Activated CD4-positive, alpha-beta memory T cell treated with anti-CD3 and anti-CD28 coated beads for 36 hours (primary cell): Measurements from ENCODE around the gene SMYD3. TPM values are rescaled to one million over a fixed set of nuclear protein-coding genes. Genes with fewer than 3 reads are reported as not detected.
"Not testable (repeated sequence)": the region's sequence is repeated elsewhere in the genome, so short reads cannot be mapped to it uniquely, and the experiment has no call there.

Experiments
- CTCF ChIA-PET: fragments of 350-600 bp; sonication (Branson Sonifier 250); formaldehyde crosslinking; loops from one replicate; lab custom pipeline; 2021; ENCODE audit warnings: antibody characterized with exemption, inconsistent platforms; lab: Charles Lee
- POLR2A ChIA-PET: fragments of 350-600 bp; sonication (Branson Sonifier 250); formaldehyde crosslinking; loops from one replicate; lab custom pipeline; 2021; ENCODE audit warnings: antibody characterized with exemption; lab: Charles Lee
- DNase-seq: peaks from one replicate; pipeline ENCODE4 v3.0.0-alpha.2; 2020
- H3K27ac Mint-ChIP-seq: one replicate; pipeline ENCODE4 v1.8.0; 2021; ENCODE audit warnings: mixed read lengths
- H3K27me3 Mint-ChIP-seq: one replicate; pipeline ENCODE4 v1.8.0; 2021; ENCODE audit warnings: mixed read lengths
- H3K36me3 Mint-ChIP-seq: one replicate; pipeline ENCODE4 v1.8.0; 2021; ENCODE audit warnings: mixed read lengths
- H3K4me1 Mint-ChIP-seq: one replicate; pipeline ENCODE4 v1.8.0; 2021; ENCODE audit warnings: low read depth, mixed read lengths
- H3K4me3 Mint-ChIP-seq: one replicate; pipeline ENCODE4 v1.8.0; 2021; ENCODE audit warnings: mild to moderate bottlenecking, mixed read lengths
- H3K9me3 Mint-ChIP-seq: one replicate; pipeline ENCODE4 v1.8.0; 2021; ENCODE audit warnings: mixed read lengths
- intact Hi-C: fragments of 100-400 bp; cut with micrococcal nuclease; formaldehyde crosslinking; loops from one replicate; pipeline ENCODE4 v1.15.1; 2023
- total RNA-seq, 2 experiments: library from RNA; stranded (reverse); gene quantifications; one replicate each; pipeline ENCODE4 v1.2.3, GENCODE V29; 2021

Gene SMYD3
- total RNA-seq, 2 experiments from 2014 or later, result 16.6 to 20.2 TPM

DNA sequence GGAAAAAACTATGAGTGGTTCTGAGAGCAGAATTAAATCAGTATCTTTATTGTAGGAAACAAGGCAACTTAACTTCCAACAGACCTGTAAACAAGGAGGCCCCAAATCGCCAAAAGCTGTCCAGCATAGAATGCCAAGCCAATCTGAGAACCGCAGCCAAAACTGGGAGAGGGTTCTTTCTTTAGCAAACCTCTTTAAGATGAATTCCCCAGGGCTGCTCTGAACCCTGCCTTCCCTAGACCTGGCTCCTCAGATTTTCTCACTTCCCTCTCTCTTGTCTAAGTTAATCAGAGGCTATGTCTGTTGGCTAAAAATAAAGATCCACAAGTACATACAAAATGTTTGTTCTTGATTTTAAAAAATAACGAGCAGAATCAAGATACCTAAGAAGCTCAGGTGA is 141.4 kb downstream of the SMYD3 start:
- H3K4me1 Mint-ChIP-seq, result peaks cover 20% of the 10 kb centered on the region
- H3K27ac Mint-ChIP-seq, result no peak overlapping the region
- H3K9me3 Mint-ChIP-seq, result peaks cover 9% of the 10 kb centered on the region
- intact Hi-C loops, result no loop called here
- DNase-seq, result no peak
- POLR2A ChIA-PET, result no interaction called here
- no peaks in the 10 kb centered on the region for H3K27me3 Mint-ChIP-seq
- CTCF ChIA-PET, result no interaction called here
- H3K36me3 Mint-ChIP-seq, result peaks cover 13% of the 10 kb centered on the region
- no peak overlapping the region for H3K4me3 Mint-ChIP-seq

DNA sequence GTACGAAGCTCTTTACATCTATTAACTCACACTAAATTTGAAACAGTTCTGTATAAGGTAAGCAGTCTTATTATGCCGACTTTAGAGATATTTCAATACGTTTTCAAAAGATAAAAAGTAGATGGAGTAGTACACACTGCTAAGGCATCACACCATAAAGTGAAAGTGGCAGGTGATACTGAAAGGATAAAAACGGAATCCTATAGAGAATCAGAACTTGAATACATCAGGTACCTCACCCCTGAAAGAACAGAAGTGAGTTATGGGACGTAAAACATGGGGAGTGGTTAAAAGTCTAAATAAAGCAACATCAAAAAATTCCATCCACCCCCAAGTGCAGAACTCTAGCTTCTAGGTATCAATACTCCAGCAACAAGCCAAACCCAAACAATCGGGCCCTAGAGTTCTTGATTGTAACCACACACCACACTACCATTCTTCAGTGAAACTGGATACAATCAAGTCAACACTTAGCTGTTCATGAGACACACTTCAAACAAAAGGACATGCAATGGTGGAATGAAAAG is 142.6 kb downstream of the SMYD3 start:
- CTCF ChIA-PET, result interaction anchor here (1.0 kb wide), 1 partner anchor 35 kb away, joined by 3 read pairs; no protein-coding TSS in a partner anchor
- POLR2A ChIA-PET, result interaction anchor here (0.8 to 1.5 kb wide), 3 partner anchors 12 to 35 kb away, joined by 3 to 10 read pairs (median 5); no protein-coding TSS in a partner anchor
- Mint-ChIP-seq H3K4me3 (peak overlapping the region; percentile 49), H3K27ac (peak overlapping the region; percentile 64), H3K36me3 (peaks cover 19% of the 10 kb centered on the region), H3K9me3 (peaks cover 20% of the 10 kb centered on the region), H3K27me3 (no peaks in the 10 kb centered on the region), H3K4me1 (peaks cover 20% of the 10 kb centered on the region)
- DNase-seq, result peak; percentile 35
- intact Hi-C loops, result loop anchor here (1.0 kb wide), 2 partner anchors 26 to 34 kb away; no protein-coding TSS in a partner anchor

DNA sequence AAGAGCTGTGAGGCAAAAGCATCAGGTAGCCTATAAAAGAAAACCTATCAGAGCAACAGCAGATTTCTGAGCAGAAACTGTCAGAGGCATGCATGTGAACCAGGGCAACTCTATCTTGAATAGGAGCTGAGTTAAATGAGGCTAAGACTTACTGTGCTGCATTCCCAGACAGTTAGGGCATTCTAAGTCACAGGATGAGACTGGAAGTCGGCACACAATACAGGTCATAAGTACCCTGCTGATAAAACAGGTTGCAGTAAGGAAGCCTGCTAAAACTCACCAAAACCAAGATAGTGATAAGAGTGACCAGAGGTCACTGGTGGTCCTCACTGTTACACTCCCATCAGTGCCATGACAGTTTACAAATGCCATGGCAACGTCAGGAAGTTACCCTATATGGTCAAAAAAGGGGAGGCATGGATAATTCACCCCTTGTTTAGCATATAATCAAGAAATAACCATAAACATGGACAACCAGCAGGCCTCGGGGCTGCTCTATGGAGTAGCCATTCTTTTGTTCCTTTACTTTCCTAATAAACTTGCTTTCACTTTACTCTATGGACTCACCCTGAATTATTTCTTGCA is 150.0 kb downstream of the SMYD3 start:
- H3K27me3 Mint-ChIP-seq, DNase-seq, intact Hi-C loops, H3K4me3 Mint-ChIP-seq, POLR2A ChIA-PET, CTCF ChIA-PET, H3K27ac Mint-ChIP-seq, H3K4me1 Mint-ChIP-seq: not testable (repeated sequence)
- H3K9me3 Mint-ChIP-seq, result peaks cover 46% of the 10 kb centered on the region
- peaks cover 31% of the 10 kb centered on the region for H3K36me3 Mint-ChIP-seq

DNA sequence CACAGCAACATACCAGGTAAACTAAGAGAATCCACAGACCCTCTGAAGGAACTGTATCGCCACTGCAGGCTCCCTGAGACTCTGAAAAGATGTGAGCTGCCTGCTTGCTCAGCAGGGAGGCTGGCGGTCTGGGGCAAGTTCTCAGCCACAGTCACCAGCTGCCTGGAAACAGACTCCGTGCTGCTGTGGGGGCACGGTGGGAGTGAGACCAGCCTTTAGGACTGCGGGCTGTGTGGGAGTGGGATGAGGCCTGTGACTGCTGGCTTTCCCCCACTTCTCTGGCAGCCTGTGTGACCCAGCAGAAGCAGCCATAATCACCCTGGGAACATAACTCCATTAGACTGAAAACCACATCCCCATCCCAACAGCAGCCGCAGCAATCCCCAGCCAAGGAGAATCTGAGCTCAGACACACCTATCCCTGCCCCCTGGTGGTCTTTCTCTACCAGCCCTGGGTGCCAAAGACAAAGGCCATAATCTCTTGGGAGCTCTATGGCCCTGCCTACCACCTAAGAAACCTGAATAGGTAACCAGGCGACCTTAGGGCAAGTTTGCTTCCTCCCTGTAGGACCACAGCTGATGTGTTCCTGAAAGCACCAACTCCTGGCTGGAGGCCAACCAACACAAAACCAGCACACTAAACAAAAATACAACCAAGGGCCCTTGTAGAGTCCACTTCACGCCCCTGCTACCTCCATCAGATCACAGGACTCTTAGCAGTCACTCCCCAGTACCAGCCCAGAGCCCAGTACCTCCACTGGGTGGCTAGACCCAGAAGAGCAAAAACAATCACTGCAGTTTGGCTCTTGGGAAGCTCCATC is 151.5 kb downstream of the SMYD3 start:
- ChIA-PET POLR2A (no interaction called here), CTCF (no interaction called here)
- H3K27ac Mint-ChIP-seq, result no peak overlapping the region
- peaks cover 22% of the 10 kb centered on the region for H3K36me3 Mint-ChIP-seq
- H3K9me3 Mint-ChIP-seq, result peaks cover 36% of the 10 kb centered on the region
- H3K27me3 Mint-ChIP-seq, result no peaks in the 10 kb centered on the region
- H3K4me1 Mint-ChIP-seq, result no peaks in the 10 kb centered on the region
- intact Hi-C loops, result no loop called here
- no peak overlapping the region for H3K4me3 Mint-ChIP-seq
- DNase-seq, result no peak

DNA sequence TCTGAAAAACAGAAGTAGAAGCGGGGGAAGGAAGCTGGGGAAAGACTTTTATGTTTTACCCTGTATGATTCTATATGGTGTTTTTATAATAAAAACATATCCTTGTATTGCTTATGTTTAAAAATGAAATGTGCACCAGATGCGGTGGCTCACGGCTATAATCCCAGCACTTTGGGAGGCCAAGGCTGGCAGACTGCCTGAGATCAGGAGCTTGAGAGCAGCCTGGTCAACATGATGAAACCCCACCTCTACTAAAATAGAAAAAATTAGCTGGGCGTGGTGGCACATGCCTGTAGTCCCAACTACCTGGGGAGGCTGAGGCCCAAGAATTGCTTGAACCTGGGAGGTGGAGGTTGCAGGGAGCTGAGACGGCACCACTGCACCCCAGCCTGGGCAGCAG is 155.4 kb downstream of the SMYD3 start:
- no peaks in the 10 kb centered on the region for H3K27me3 Mint-ChIP-seq
- intact Hi-C loops, result no loop called here
- H3K27ac Mint-ChIP-seq, result no peak overlapping the region
- no peaks in the 10 kb centered on the region for H3K4me1 Mint-ChIP-seq
- CTCF ChIA-PET, result no interaction called here
- no peak overlapping the region for H3K4me3 Mint-ChIP-seq
- POLR2A ChIA-PET, result no interaction called here
- peaks cover under 1% of the 10 kb centered on the region for H3K9me3 Mint-ChIP-seq
- DNase-seq, result no peak
- H3K36me3 Mint-ChIP-seq, result peaks cover 24% of the 10 kb centered on the region

DNA sequence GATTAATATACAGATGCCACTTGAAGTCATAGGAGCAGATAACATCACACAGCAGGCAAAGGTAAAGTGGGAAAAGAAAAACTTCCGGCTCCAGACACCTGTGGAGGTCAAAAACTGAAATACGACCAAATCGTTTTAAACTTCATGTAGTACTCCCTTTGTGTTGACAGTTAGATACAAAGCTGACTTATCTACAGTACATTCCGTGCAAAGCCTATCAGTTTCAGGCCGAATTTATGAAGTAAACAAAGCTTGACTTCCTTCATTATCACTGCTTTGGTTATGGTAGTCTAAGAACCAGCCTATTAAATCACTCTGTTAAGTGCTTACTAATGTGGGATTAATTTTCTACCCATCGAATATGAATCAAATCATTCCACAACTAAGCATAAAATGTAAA is 156.3 kb downstream of the SMYD3 start:
- Mint-ChIP-seq H3K27ac (no peak overlapping the region), H3K27me3 (no peaks in the 10 kb centered on the region), H3K4me3 (no peak overlapping the region), H3K9me3 (peaks cover 7% of the 10 kb centered on the region), H3K36me3 (peaks cover 34% of the 10 kb centered on the region), H3K4me1 (no peaks in the 10 kb centered on the region)
- CTCF ChIA-PET, result no interaction called here
- POLR2A ChIA-PET, result no interaction called here
- intact Hi-C loops, result no loop called here
- DNase-seq, result no peak

DNA sequence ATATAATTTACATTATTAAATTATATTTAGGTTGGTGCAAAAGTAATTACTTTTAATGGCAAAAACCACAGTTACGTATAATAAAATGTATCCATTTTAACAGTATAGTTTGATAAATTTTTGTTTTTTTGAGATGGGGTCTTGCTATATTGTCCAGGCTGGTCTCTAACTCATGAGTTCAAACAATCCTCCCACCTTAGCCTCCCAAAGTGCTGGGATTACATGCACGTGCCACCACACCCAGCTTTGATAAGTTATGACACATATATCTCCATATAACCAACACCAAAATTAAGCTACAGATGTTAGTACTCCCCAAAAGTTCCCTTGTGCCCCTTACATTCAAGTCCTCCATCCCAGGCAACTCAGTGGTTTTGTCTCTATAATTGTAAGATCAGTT is 163.1 kb downstream of the SMYD3 start:
- intact Hi-C loops, result no loop called here
- DNase-seq, result no peak
- ChIA-PET CTCF (no interaction called here), POLR2A (no interaction called here)
- H3K4me3 Mint-ChIP-seq, result no peak overlapping the region
- H3K4me1 Mint-ChIP-seq, result peaks cover 7% of the 10 kb centered on the region
- H3K36me3 Mint-ChIP-seq, result peaks cover 53% of the 10 kb centered on the region
- H3K27ac Mint-ChIP-seq, result no peak overlapping the region
- H3K9me3 Mint-ChIP-seq, result peaks cover 22% of the 10 kb centered on the region
- no peaks in the 10 kb centered on the region for H3K27me3 Mint-ChIP-seq

DNA sequence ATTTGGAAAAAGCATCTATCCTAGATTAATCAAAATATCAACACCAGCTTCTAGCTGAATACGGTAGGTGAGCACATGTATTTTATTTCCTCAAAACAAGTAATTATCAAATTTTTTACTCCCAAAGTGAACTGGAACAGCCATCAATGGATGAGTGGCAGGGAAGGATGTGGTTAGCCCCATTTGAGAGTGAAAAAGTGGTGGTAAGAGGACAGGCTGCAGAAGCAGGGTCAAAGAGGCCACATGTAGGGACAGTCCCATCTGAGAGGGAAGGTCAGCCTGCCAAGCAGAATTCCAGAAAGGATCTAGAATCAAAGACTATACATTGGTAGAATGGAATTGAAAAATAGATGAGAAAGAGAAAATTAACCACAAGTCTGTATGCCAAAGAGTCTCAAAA is 163.8 kb downstream of the SMYD3 start:
- POLR2A ChIA-PET, result no interaction called here
- DNase-seq, result no peak
- Mint-ChIP-seq H3K27me3 (no peaks in the 10 kb centered on the region), H3K9me3 (peaks cover 22% of the 10 kb centered on the region), H3K27ac (no peak overlapping the region), H3K4me1 (peaks cover 14% of the 10 kb centered on the region), H3K36me3 (peaks cover 51% of the 10 kb centered on the region), H3K4me3 (no peak overlapping the region)
- intact Hi-C loops, result no loop called here
- CTCF ChIA-PET, result no interaction called here

DNA sequence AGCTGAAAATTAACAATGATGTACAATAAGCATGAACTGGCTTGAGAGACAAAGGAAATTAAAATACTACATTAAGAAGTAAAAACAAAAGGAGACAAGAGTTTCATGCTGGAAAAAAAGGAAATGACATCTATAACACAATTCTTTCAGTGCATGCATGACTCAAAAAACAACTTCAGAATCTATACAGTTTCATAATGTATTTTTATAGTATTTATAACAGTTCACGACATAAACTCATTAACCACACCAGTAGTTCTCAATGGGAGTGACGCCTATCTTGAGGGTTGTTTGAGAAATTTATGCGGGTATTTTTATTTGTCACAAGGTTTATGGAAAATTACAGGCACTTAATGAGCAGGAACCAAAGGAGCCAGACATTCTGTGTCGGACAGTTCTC is 168.5 kb downstream of the SMYD3 start:
- peaks cover 32% of the 10 kb centered on the region for H3K36me3 Mint-ChIP-seq
- no peak overlapping the region for H3K4me3 Mint-ChIP-seq
- DNase-seq, result no peak
- intact Hi-C loops, result loop anchor here (1.0 to 10.0 kb wide), 5 partner anchors 8 to 1184 kb away; partner anchors contain the start of gene KIF26B
- peaks cover 31% of the 10 kb centered on the region for H3K4me1 Mint-ChIP-seq
- peak overlapping the region; percentile 60 for H3K27ac Mint-ChIP-seq
- POLR2A ChIA-PET, result interaction anchor here (1.0 kb wide), 1 partner anchor 25 kb away, joined by 5 read pairs; no protein-coding TSS in a partner anchor
- H3K9me3 Mint-ChIP-seq, result no peaks in the 10 kb centered on the region
- CTCF ChIA-PET, result interaction anchor here (0.6 to 1.0 kb wide), 2 partner anchors 138 to 334 kb away, joined by 3 read pairs; no protein-coding TSS in a partner anchor
- H3K27me3 Mint-ChIP-seq, result no peaks in the 10 kb centered on the region

DNA sequence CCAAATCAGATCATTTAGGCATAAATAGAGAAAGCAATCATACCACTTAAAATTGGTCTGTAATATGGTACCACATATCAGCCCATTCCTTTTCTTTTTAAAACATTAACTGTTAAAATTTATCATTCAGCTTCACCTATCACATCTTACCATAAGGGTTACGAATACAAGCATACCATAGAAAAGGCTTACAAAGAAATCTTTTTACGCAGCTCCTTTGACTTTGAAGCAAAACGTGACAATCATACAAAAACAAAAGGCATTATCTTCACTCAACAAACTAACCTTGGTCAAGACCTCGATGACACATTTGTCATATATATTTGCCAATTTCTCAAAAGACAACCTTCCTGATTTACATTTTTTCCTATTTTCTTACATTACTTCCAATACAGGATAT is 169.0 kb downstream of the SMYD3 start:
- Mint-ChIP-seq H3K4me3 (no peak overlapping the region), H3K27ac (no peak overlapping the region), H3K36me3 (peaks cover 34% of the 10 kb centered on the region), H3K27me3 (no peaks in the 10 kb centered on the region), H3K4me1 (peaks cover 32% of the 10 kb centered on the region), H3K9me3 (peaks cover 2% of the 10 kb centered on the region)
- DNase-seq, result no peak
- intact Hi-C loops, result loop anchor here (1.0 to 10.0 kb wide), 5 partner anchors 8 to 1183 kb away; partner anchors contain the start of gene KIF26B
- POLR2A ChIA-PET, result interaction anchor here (1.0 kb wide), 1 partner anchor 26 kb away, joined by 5 read pairs; no protein-coding TSS in a partner anchor
- CTCF ChIA-PET, result interaction anchor here (1.0 kb wide), 1 partner anchor 139 kb away, joined by 3 read pairs; no protein-coding TSS in a partner anchor

DNA sequence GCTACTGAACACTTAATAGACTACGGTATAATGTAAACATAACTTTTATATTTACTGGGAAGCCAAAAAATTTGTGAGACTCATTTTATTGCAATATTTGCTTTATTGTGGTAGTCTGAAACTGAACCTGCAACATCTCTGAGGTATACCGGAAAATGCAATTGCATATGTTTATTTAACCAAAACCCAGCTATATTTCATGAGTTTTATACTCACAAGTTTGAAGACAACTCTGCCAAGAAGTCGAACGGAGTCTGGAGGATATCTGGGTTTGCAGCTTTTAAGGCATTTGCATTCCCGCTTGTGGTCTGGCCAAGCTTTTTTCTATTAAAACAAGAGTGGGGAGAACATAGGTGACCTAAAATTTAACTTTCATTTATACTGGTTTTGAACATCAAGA is 171.9 kb downstream of the SMYD3 start:
- peaks cover 46% of the 10 kb centered on the region for H3K36me3 Mint-ChIP-seq
- intact Hi-C loops, result loop anchor here (10.0 kb wide), 2 partner anchors 1070 to 1180 kb away; partner anchors contain the start of gene KIF26B
- DNase-seq, result no peak

DNA sequence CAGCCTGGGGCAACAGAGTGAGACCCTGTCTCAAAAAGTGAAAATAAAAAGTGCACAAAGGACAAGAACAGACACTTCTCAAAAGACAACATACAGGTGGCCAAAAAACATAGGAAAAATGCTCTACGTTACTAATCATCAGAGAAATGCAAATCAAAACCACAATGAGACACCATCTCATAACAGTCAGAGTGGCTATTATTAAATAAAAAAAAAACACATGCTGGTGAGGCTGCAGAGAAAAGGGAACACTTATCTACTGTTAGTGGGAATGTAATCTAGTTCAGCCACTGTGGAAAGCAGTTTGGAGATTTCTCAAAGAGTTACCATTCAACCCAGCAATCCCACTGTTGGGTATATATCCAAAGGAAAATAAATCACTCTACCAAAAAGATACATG is 173.2 kb downstream of the SMYD3 start:
- Mint-ChIP-seq H3K9me3 (peaks cover 6% of the 10 kb centered on the region), H3K36me3 (peaks cover 46% of the 10 kb centered on the region), H3K27ac (no peak overlapping the region), H3K4me1 (peaks cover 66% of the 10 kb centered on the region), H3K27me3 (no peaks in the 10 kb centered on the region), H3K4me3 (no peak overlapping the region)
- intact Hi-C loops, result loop anchor here (5.0 to 10.0 kb wide), 4 partner anchors 233 to 1179 kb away; partner anchors contain the start of genes CNST, KIF26B and TFB2M
- ChIA-PET POLR2A (no interaction called here), CTCF (no interaction called here)
- DNase-seq, result no peak

More for the DNA sequence above, 171.9 kb downstream of the SMYD3 start:
- POLR2A ChIA-PET, result no interaction called here
- Mint-ChIP-seq H3K4me3 (no peak overlapping the region), H3K4me1 (peaks cover 61% of the 10 kb centered on the region), H3K9me3 (peaks cover 4% of the 10 kb centered on the region), H3K27me3 (no peaks in the 10 kb centered on the region), H3K27ac (no peak overlapping the region)
- CTCF ChIA-PET, result no interaction called here
